Keratinocyte (primary cell): ENCODE measurements around the gene SAMD14. TPM values are rescaled to one million over a fixed set of nuclear protein-coding genes. Genes with fewer than 3 reads are reported as not detected.

Experiments used
- DNase-seq: peaks from one replicate; pipeline ENCODE4 v3.0.0-alpha.2; 2011; ENCODE audit warnings: low read depth, missing footprints, low spot score
- FAIRE-seq: peaks from 2 replicates; lab custom pipeline; 2011; peaks lifted over from hg19 to GRCh38; lab: Jason Lieb, UNC
- H2AFZ ChIP-seq: 2 replicates; pipeline ENCODE4 v1.6.0; 2012; ENCODE audit warnings: low read length, control low read depth, inconsistent platforms; ENCODE audit not compliant: control insufficient read depth
- H3K27ac ChIP-seq: 2 replicates; pipeline ENCODE4 v1.5.1; 2011; ENCODE audit warnings: low read length; ENCODE audit not compliant: control insufficient read depth, insufficient read depth
- H3K27me3 ChIP-seq: 3 replicates; pipeline ENCODE4 v1.6.0; 2011; ENCODE audit warnings: low read length; ENCODE audit not compliant: control insufficient read depth, insufficient read depth; ENCODE audit errors: extremely low read depth
- H3K36me3 ChIP-seq, 2 experiments: 2 replicates in 1 of 2; 3 replicates in 1 of 2; pipeline ENCODE4 v1.5.1; 2011; ENCODE audit warnings: low read length in 2 of 2, mild to moderate bottlenecking in 1 of 2; ENCODE audit not compliant: control insufficient read depth in 2 of 2, insufficient read depth in 2 of 2; ENCODE audit errors: extremely low read depth in 1 of 2
- H3K4me1 ChIP-seq: 3 replicates; pipeline ENCODE4 v1.5.1; 2011; ENCODE audit warnings: low read length; ENCODE audit not compliant: control insufficient read depth, insufficient read depth; ENCODE audit errors: extremely low read depth
- H3K4me2 ChIP-seq: 3 replicates; pipeline ENCODE4 v1.6.0; 2011; ENCODE audit warnings: low read depth, low read length; ENCODE audit not compliant: control insufficient read depth, insufficient read depth; ENCODE audit errors: extremely low read depth
- H3K4me3 ChIP-seq, 3 experiments: fragments of 200-600 bp in 1 of 3; sonication (generic) in 1 of 3; 2 replicates in 2 of 3; 3 replicates in 1 of 3; pipeline ENCODE4 v1.5.1; 2011 to 2016; ENCODE audit warnings: low read length in 3 of 3, mild to moderate bottlenecking in 3 of 3, control low read depth in 2 of 3, inconsistent platforms in 1 of 3, low read depth in 1 of 3, mixed read lengths in 1 of 3, mixed run types in 1 of 3, moderate library complexity in 1 of 3; ENCODE audit not compliant: control insufficient read depth in 2 of 3, insufficient read depth in 2 of 3; ENCODE audit errors: extremely low read depth in 1 of 3
- H3K79me2 ChIP-seq: 2 replicates; pipeline ENCODE4 v1.6.0; 2012; ENCODE audit warnings: low read length; ENCODE audit not compliant: control insufficient read depth, insufficient read depth
- H3K9ac ChIP-seq: 3 replicates; pipeline ENCODE4 v1.6.0; 2011; ENCODE audit warnings: low read length; ENCODE audit not compliant: control insufficient read depth, insufficient read depth; ENCODE audit errors: extremely low read depth
- H3K9me1 ChIP-seq: 3 replicates; pipeline ENCODE4 v1.6.0; 2011; ENCODE audit warnings: low read length; ENCODE audit not compliant: control insufficient read depth, insufficient read depth; ENCODE audit errors: extremely low read depth
- H3K9me3 ChIP-seq: 2 replicates; pipeline ENCODE4 v1.5.1; 2012; ENCODE audit warnings: low read depth, low read length; ENCODE audit not compliant: control insufficient read depth
- H4K20me1 ChIP-seq: 3 replicates; pipeline ENCODE4 v1.6.0; 2011; ENCODE audit warnings: low read length; ENCODE audit not compliant: control insufficient read depth, insufficient read depth; ENCODE audit errors: extremely low read depth
- EZH2 ChIP-seq: IDR thresholded peaks from one replicate; pipeline ENCODE4 v1.6.1; 2012; ENCODE audit warnings: inconsistent platforms, mild to moderate bottlenecking, low read length, moderate library complexity
- dilution Hi-C: fragments of 300-500 bp; cut with MboI; formaldehyde crosslinking; loops from one replicate; pipeline ENCODE4 v1.7.0; 2020; ENCODE audit warnings: low sequenced_read_pairs; ENCODE audit not compliant: extremely low pct_ligation_motif_present
- polyA plus RNA-seq, 5 experiments: library from polyadenylated mRNA; depleted of rRNA in 3 of 5; stranded (reverse) in 3 of 5; stranded (forward) in 1 of 5; unstranded in 1 of 5; fragments of >200 nt; gene quantifications; 1 replicate in 1 of 5; 2 replicates in 3 of 5; 3 replicates in 1 of 5; pipeline versions ENCODE4 v1.2.1 to v1.2.3, GENCODE V29; 2011 to 2012; ENCODE audit warnings: missing spikeins in 2 of 5, low read depth in 1 of 5, low replicate concordance in 1 of 5
- TF ChIP-seq, protein P1 (sequence below), 3 experiments: IDR thresholded peaks in 1 of 3; conservative IDR thresholded peaks in 1 of 3; optimal IDR thresholded peaks in 1 of 3; 2 replicates in 2 of 3; 3 replicates in 1 of 3; pipeline versions ENCODE3 to v1.5.1; 2011; ENCODE audit warnings: low read length in 3 of 3, mild to moderate bottlenecking in 3 of 3, moderate library complexity in 2 of 3, control low read depth in 1 of 3, inconsistent platforms in 1 of 3; ENCODE audit not compliant: insufficient read depth in 2 of 3; ENCODE audit errors: extremely low read depth in 1 of 3

Gene SAMD14
- polyA plus RNA-seq, 1 donor (not counting 4 experiments of a cell fraction or from before 2014, with no cell fraction given) = not detected

GRCh38 chr17:50112694-50113093 lies 17.3 kb downstream of the SAMD14 start:
- Histone ChIP-seq H3K27me3 (peaks cover 4% of the 10 kb centered on the region), H3K36me3 (no peaks in the 10 kb centered on the region), H3K4me2 (peak overlapping the region; percentile 31), H2AFZ (peak overlapping the region; percentile 57), H3K4me3 (no peak overlapping the region), H3K9me1 (no peaks in the 10 kb centered on the region), H3K79me2 (no peaks in the 10 kb centered on the region), H4K20me1 (no peaks in the 10 kb centered on the region), H3K9me3 (no peaks in the 10 kb centered on the region), H3K9ac (no peak overlapping the region), H3K27ac (no peak overlapping the region), H3K4me1 (peaks cover 25% of the 10 kb centered on the region)
- dilution Hi-C loops = no loop called here
- TF ChIP-seq, protein P1, sequence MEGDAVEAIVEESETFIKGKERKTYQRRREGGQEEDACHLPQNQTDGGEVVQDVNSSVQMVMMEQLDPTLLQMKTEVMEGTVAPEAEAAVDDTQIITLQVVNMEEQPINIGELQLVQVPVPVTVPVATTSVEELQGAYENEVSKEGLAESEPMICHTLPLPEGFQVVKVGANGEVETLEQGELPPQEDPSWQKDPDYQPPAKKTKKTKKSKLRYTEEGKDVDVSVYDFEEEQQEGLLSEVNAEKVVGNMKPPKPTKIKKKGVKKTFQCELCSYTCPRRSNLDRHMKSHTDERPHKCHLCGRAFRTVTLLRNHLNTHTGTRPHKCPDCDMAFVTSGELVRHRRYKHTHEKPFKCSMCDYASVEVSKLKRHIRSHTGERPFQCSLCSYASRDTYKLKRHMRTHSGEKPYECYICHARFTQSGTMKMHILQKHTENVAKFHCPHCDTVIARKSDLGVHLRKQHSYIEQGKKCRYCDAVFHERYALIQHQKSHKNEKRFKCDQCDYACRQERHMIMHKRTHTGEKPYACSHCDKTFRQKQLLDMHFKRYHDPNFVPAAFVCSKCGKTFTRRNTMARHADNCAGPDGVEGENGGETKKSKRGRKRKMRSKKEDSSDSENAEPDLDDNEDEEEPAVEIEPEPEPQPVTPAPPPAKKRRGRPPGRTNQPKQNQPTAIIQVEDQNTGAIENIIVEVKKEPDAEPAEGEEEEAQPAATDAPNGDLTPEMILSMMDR (optimal IDR thresholded peaks at IDR 0.05 in 1 of 3, IDR thresholded peaks at IDR 0.05 in 1 of 3, conservative IDR thresholded peaks at IDR 0.05 in 1 of 3; ENCODE audit: extremely low read depth in 1 of 3, insufficient read depth in 2 of 3, low read length in 3 of 3) = peak in 2 of 3 experiments; percentile 13 to 50
- no peak for TF ChIP-seq EZH2
- FAIRE-seq (no peak), DNase-seq (no peak)

- Histone ChIP-seq H3K9ac (no peak overlapping the region), H3K4me3 (no peak overlapping the region), H3K79me2 (no peaks in the 10 kb centered on the region), H3K36me3 (no peaks in the 10 kb centered on the region), H3K4me1 (peaks cover 30% of the 10 kb centered on the region), H4K20me1 (no peaks in the 10 kb centered on the region), H3K9me3 (no peaks in the 10 kb centered on the region), H3K9me1 (no peaks in the 10 kb centered on the region), H3K27me3 (no peaks in the 10 kb centered on the region), H3K27ac (no peak overlapping the region), H3K4me2 (no peak overlapping the region), H2AFZ (no peak overlapping the region)
- no peak for DNase-seq
- dilution Hi-C loops = no loop called here
- FAIRE-seq = no peak
- TF ChIP-seq, protein P1 (optimal IDR thresholded peaks at IDR 0.05 in 1 of 3, IDR thresholded peaks at IDR 0.05 in 1 of 3, conservative IDR thresholded peaks at IDR 0.05 in 1 of 3; ENCODE audit: extremely low read depth in 1 of 3, insufficient read depth in 2 of 3, low read length in 3 of 3) = no peak
- no peak for TF ChIP-seq EZH2
Observed at GRCh38 chr17:50111673-50112655, 18.0 kb downstream of the SAMD14 start.
